ENCODE data around the gene GBGT1.

Gene GBGT1

GRCh38 chr9:133140174-133140505 lies 23.6 kb downstream of the GBGT1 start:
- no peak for TF ChIP-seq CTCF (IDR thresholded peaks at IDR 0.05; ENCODE audit: extremely low read depth, insufficient read depth, missing control alignments)
- in situ Hi-C loops (cut with MboI; ENCODE audit: low pct_unique_long_range_greater_than_20kb, low sequenced_read_pairs, unreplicated experiment) = loop anchor here (10.0 kb wide), 1 partner anchor 45 kb away; no protein-coding TSS in a partner anchor
- DNase-seq (ENCODE audit: low spot score) = no peak

- in situ Hi-C loops (cut with MboI; ENCODE audit: low pct_unique_long_range_greater_than_20kb, low sequenced_read_pairs, unreplicated experiment) = loop anchor here (10.0 kb wide), 1 partner anchor 45 kb away; no protein-coding TSS in a partner anchor
- DNase-seq (ENCODE audit: low spot score) = no peak
- no peak for TF ChIP-seq CTCF (IDR thresholded peaks at IDR 0.05; ENCODE audit: extremely low read depth, insufficient read depth, missing control alignments)
These were observed 24.2 kb downstream of the GBGT1 start for GRCh38 chr9:133139246-133140173.

GRCh38 chr9:133137451-133138231 lies 26.1 kb downstream of the GBGT1 start:
- in situ Hi-C loops (cut with MboI; ENCODE audit: low pct_unique_long_range_greater_than_20kb, low sequenced_read_pairs, unreplicated experiment) = no loop called here
- TF ChIP-seq CTCF (IDR thresholded peaks at IDR 0.05; ENCODE audit: extremely low read depth, insufficient read depth, missing control alignments) = no peak
- no peak for DNase-seq (ENCODE audit: low spot score)

- no peak for TF ChIP-seq CTCF (IDR thresholded peaks at IDR 0.05; ENCODE audit: extremely low read depth, insufficient read depth, missing control alignments)
- in situ Hi-C loops (cut with MboI; ENCODE audit: low pct_unique_long_range_greater_than_20kb, low sequenced_read_pairs, unreplicated experiment) = no loop called here
- no peak for DNase-seq (ENCODE audit: low spot score)
These were observed 28.5 kb downstream of the GBGT1 start for GRCh38 chr9:133135146-133135745.

- DNase-seq (ENCODE audit: low spot score) = no peak
- in situ Hi-C loops (cut with MboI; ENCODE audit: low pct_unique_long_range_greater_than_20kb, low sequenced_read_pairs, unreplicated experiment) = no loop called here
- no peak for TF ChIP-seq CTCF (IDR thresholded peaks at IDR 0.05; ENCODE audit: extremely low read depth, insufficient read depth, missing control alignments)
These were observed 29.1 kb downstream of the GBGT1 start for GRCh38 chr9:133134388-133135145.

All from GM13977 (cell line).